Effector memory CD8-positive, alpha-beta T cell (primary cell): ENCODE results near the gene MGMT.

Source experiments
- ATAC-seq: fragments of 150-1000 bp; cut with Tn5 transposase; replicated peaks from 2 replicates; pipeline ENCODE4 v1.10.0; 2021; ENCODE audit warnings: mild to moderate bottlenecking, moderate library complexity
- DNase-seq, 3 experiments: peaks; one replicate each; pipeline ENCODE4 v3.0.0; 2021
- H3K27ac Mint-ChIP-seq, 2 donors: one replicate each; pipeline ENCODE4 v1.8.0; 2022; ENCODE audit warnings: mild to moderate bottlenecking in 2 of 2, mixed read lengths in 2 of 2, moderate library complexity in 2 of 2
- H3K27me3 Mint-ChIP-seq, 2 donors: one replicate each; pipeline ENCODE4 v1.8.0; 2022; ENCODE audit warnings: mixed read lengths in 2 of 2
- H3K36me3 Mint-ChIP-seq: one replicate; pipeline ENCODE4 v1.8.0; 2022; ENCODE audit warnings: mild to moderate bottlenecking, moderate library complexity, mixed read lengths; ENCODE audit not compliant: insufficient read depth
- H3K4me1 Mint-ChIP-seq, 2 donors: one replicate each; pipeline ENCODE4 v1.8.0; 2022; ENCODE audit warnings: low read depth in 2 of 2, mixed read lengths in 2 of 2
- H3K4me3 Mint-ChIP-seq, 2 donors: one replicate each; pipeline ENCODE4 v1.8.0; 2022; ENCODE audit warnings: mild to moderate bottlenecking in 2 of 2, mixed read lengths in 2 of 2, moderate library complexity in 2 of 2
- H3K9me3 Mint-ChIP-seq, 2 donors: one replicate each; pipeline ENCODE4 v1.8.0; 2022; ENCODE audit warnings: mixed read lengths in 2 of 2

MGMT gene

DNA sequence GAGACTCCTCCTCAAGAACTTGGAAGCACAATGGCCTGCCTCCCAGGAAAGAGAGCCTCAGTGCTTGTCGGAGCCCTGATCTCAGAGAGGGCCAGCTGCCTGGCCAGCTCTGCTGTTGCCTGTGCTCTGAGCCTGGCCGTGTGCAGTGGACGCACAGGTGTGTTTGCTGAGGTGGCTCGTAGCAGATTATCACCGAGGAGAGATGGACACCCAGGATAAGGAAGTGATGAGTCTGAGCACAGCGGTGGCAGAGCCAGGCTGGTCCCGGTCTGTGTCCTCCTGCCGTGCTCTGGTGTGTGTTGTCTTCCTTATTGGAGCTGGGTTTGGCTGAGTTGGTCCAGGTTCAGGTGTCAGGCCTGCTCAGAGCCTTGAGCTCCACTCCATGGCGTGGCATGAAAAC, 288.6 kb downstream of the MGMT start:
- ATAC-seq: no peak
- Mint-ChIP-seq H3K9me3 (peaks cover 4 to 8% of the 10 kb centered on the region in 2 donors), H3K27ac (no peak overlapping the region), H3K36me3 (no peaks in the 10 kb centered on the region), H3K27me3 (no peaks in the 10 kb centered on the region), H3K4me3 (no peak overlapping the region), H3K4me1 (peaks cover 0 to 4% of the 10 kb centered on the region in 2 donors)
- DNase-seq: no peak

DNA sequence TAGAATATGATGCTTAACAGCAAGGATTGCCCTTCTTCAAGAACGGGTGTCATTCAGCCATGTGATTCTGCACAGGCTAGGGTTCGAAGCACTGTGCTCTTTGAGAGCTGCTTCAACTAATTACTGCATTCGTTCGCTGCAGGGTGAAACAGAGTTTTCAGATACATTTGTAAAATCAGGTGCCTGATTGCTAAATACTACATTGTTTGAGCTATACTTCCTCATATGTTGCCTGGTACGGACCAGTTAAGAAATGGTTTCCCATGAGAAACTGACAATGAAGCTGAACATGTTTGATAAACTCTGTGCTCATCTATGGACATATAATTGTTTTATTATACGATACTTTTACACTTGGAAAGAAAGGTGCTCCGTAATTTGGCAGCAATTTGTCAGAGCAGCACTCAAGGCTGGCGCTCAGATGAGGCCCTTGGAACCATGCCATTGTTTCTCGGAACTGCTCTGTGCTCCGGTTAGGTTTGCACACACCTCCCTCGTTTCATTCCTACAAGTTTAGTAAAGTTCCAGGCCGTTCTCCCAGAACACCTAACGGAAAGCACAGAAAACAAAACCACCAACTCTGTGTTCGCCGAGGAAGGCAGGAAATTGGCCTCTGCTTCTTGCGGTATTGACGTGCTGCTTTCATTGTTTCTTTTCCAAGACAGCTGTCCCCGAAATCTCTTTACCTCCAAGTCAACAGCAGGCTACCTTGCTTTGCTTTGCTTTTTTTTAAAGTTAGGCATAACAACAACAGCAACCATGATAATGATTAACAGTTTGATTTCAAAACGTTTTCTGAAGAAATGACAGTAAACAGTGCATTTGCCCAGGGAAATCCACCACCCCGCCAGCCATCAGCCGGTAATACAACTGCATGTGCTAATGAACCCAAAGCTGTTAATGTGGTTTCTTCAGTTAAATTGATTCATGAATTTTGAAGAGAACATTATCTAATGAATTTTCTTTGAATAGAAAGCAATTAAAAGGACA, 290.2 kb downstream of the MGMT start:
- no peak for DNase-seq

DNA sequence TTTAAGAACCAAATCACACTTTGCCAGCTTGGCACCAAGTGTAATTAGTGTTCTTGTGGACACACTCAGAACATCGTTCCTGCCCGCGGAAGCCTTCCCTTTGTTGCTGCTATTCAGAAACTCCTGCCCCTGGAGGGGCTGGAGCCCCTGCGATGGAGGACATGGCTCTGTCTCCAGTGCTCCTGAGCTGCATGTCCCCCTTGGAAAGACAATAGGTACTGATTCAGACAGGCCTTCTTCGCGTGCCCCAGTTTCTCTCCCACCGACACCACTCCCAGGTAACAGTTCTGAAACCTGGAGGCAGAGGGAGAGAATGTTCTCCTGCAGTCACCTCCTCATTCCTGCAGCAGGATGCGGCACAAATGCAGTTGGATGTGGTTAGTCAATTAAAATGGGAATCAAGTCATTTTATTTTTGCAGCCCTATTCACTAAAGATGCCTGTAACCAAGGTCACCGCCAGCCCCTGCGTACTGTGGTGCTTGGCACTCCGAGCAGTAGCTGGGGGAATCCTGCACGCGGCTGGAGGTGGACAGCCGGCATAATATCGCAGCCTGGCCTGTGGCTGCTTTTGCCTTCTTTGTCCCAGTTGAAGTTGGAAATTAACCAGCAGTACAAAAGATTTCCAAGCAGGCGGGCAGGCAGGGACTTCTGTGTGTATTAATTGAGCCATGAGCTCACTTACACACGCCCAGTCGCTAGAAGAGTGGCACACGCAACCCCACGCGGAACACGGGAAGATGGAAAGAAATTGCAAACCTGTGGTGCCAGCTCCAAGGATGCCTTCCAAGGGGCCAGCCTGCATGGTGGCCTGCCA, 291.4 kb downstream of the MGMT start:
- Mint-ChIP-seq H3K4me1 (peaks cover 0 to 4% of the 10 kb centered on the region in 2 donors), H3K27ac (no peak overlapping the region), H3K36me3 (no peaks in the 10 kb centered on the region), H3K27me3 (no peaks in the 10 kb centered on the region), H3K9me3 (peaks cover 0 to 4% of the 10 kb centered on the region in 2 donors), H3K4me3 (no peak overlapping the region)
- no peak for ATAC-seq
- no peak for DNase-seq

More for the DNA sequence above, 290.2 kb downstream of the MGMT start:
- Mint-ChIP-seq H3K4me1 (peaks cover 0 to 4% of the 10 kb centered on the region in 2 donors), H3K4me3 (no peak overlapping the region), H3K9me3 (peaks cover 4 to 6% of the 10 kb centered on the region in 2 donors), H3K36me3 (no peaks in the 10 kb centered on the region), H3K27ac (no peak overlapping the region), H3K27me3 (no peaks in the 10 kb centered on the region)
- no peak for ATAC-seq

DNA sequence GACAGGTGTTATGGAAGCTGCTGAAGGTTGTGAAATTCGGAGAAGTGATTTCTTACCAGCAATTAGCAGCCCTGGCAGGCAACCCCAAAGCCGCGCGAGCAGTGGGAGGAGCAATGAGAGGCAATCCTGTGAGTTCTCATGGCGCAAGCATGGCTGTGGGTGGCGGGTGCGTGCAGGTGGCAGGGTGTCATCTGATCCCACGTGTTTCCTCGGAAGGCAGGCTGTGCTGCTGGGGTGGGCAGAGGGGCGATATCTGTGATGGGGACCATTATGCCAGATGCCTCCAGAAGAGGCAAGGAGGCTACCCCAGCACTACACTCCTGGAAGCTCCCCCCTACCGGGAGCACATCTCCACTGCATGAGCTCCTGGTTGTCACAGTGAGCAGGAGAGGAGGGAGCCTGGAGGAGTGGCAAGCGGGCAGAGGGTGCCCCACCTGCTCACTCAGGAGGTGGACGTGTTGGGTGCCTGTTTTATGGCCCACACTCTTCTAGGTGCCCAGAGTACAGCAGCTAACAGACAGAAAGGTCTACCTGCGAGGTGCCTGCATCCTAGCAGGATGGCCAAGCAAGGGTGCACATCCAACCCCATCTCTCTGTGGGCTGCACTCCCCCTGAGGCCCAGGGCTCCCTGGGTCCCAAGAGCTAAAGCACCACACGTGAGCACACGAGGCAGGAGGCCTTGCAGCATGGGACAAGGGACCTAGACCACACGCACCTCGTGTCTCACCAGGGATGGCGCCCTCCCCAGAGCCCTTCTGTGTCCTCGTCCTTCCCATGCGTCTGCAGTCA, 292.4 kb downstream of the MGMT start:
- H3K27me3 Mint-ChIP-seq: no peaks in the 10 kb centered on the region
- peaks cover 0 to 4% of the 10 kb centered on the region in 2 donors for H3K4me1 Mint-ChIP-seq
- no peak for ATAC-seq
- peaks cover 0 to under 1% of the 10 kb centered on the region in 2 donors for H3K9me3 Mint-ChIP-seq
- no peak overlapping the region for H3K27ac Mint-ChIP-seq
- H3K36me3 Mint-ChIP-seq: no peaks in the 10 kb centered on the region
- no peak overlapping the region for H3K4me3 Mint-ChIP-seq
- no peak for DNase-seq

DNA sequence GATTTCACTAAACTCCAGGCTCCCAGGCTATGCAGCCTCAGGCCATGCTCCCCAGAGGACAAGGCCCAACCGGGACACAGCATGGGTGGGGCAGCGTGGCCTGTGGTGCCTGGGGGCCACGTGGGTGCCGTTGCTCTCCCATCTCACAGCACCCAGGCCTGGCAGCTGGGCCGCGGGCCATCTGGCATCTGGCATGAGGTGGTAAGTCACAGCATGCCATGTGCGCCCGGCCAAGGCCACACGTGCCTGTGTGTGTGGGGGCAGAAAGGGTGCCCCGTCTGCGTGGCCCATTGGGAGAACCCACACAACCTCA, 292.9 kb downstream of the MGMT start:
- DNase-seq: no peak
- no peaks in the 10 kb centered on the region for H3K9me3 Mint-ChIP-seq
- no peak for ATAC-seq
- H3K27me3 Mint-ChIP-seq: no peaks in the 10 kb centered on the region
- H3K27ac Mint-ChIP-seq: no peak overlapping the region
- no peak overlapping the region for H3K4me3 Mint-ChIP-seq
- H3K36me3 Mint-ChIP-seq: no peaks in the 10 kb centered on the region
- peaks cover 0 to 4% of the 10 kb centered on the region in 2 donors for H3K4me1 Mint-ChIP-seq

DNA sequence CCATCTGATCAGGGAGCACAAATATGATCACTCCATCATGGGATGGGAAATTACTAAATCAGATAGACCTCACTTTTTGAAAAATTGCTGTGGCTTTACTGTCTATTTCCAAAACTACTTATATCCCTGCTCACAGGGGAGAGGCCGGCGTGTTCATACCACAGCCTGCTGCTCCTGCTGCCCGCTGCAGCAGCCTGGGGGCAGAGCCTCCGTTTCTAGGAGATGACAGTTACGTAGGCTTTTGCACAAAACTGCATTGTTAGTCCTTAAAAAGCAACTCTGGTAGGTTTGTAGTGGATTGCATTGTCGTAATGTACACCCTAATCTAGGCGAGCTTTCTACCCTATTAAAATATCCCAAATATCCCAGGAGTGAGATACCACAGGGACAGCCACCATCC, 293.4 kb downstream of the MGMT start:
- Mint-ChIP-seq H3K4me3 (no peak overlapping the region), H3K4me1 (peaks cover 0 to 4% of the 10 kb centered on the region in 2 donors), H3K36me3 (no peaks in the 10 kb centered on the region), H3K9me3 (no peaks in the 10 kb centered on the region), H3K27me3 (no peaks in the 10 kb centered on the region), H3K27ac (no peak overlapping the region)
- DNase-seq (no peak), ATAC-seq (no peak)

DNA sequence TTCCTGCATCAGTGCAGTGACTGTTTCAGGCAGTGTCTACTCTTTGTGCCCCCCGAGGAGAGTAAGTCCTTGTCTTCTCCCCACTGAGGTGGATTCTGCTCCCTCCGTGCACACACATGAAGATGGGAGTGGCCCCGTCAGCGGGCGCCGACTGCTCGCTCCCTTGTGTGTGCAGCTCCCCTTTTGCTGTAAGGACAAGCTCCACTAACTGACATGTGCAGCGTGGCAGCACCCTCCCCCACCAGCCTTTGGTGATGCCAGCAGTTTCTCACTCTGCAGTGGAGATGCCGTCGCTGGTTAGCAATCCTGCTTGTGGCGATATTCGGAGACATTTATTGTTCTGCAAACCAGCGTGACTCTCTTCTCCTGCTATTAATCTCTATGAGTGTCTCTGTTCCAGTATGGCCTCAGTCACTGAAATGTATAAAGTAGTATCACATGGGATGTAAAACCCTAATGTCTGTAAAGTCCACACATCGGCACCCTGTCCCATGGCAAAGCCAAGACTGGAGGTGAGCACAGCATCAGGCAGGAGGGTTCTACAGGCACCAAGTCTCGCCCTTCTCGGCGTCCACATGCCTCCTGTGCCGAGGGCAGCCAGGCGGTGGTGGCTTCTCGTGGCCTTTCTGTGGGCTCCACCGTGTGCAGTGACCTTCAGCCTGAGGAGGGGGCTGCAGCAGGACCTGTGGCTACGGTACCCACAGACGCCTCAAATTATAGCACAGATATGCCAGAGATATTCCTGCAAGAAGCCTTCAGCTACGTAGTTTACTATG, 294.3 kb downstream of the MGMT start:
- no peaks in the 10 kb centered on the region for H3K36me3 Mint-ChIP-seq
- H3K9me3 Mint-ChIP-seq: no peaks in the 10 kb centered on the region
- H3K4me3 Mint-ChIP-seq: no peak overlapping the region
- no peaks in the 10 kb centered on the region for H3K4me1 Mint-ChIP-seq
- H3K27me3 Mint-ChIP-seq: no peaks in the 10 kb centered on the region
- no peak overlapping the region for H3K27ac Mint-ChIP-seq
- no peak for ATAC-seq
- no peak for DNase-seq

DNA sequence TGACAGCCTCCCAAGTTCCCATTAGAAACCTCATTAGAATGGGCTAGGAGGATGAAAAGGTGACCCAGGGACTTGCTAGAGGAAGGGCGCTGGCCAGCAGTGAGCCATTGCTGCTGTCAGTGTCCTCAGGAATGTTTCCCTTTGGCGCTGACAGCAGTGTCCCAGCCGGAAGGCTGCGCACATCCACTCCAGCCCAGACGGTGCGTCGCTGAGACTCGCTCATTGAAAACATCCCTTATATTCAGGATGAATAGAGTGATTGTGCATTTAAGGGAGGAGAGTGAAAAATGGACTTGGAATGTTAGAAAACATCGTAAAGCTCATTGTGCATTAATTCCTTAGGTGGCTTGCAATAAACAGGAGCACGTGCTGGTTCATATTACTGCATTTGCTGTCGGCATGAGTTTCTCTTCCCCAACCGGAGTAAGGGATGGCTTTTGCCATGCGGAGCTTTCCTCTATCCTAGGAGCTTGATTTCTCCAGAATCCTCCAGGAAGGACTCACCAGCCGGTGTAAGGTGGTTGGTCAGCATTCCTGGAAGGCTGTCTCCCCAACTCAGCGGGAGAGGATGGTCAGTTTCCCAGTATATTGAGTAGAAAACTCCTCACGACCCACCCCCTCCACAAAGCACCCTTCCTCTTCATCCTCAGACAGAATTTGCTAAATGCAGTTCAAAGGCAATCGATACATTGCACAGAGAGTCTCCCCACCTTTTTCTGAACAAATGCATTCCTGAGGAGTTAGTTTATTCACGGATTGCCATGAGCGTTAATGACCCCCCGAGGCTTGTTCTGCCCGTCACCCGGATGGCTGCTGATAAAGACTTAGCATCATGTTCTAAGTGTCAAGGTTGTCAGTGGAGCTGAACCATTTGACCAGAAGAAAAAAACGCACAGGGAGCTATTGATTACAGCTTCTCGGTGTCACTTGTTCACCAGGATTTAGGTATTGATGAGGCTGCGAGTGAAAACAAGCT, 295.2 kb downstream of the MGMT start:
- ATAC-seq (no peak), DNase-seq (no peak)
- no peaks in the 10 kb centered on the region for H3K27me3 Mint-ChIP-seq
- no peak overlapping the region for H3K27ac Mint-ChIP-seq
- H3K4me1 Mint-ChIP-seq: no peaks in the 10 kb centered on the region
- no peak overlapping the region for H3K4me3 Mint-ChIP-seq
- H3K9me3 Mint-ChIP-seq: no peaks in the 10 kb centered on the region
- H3K36me3 Mint-ChIP-seq: no peaks in the 10 kb centered on the region

DNA sequence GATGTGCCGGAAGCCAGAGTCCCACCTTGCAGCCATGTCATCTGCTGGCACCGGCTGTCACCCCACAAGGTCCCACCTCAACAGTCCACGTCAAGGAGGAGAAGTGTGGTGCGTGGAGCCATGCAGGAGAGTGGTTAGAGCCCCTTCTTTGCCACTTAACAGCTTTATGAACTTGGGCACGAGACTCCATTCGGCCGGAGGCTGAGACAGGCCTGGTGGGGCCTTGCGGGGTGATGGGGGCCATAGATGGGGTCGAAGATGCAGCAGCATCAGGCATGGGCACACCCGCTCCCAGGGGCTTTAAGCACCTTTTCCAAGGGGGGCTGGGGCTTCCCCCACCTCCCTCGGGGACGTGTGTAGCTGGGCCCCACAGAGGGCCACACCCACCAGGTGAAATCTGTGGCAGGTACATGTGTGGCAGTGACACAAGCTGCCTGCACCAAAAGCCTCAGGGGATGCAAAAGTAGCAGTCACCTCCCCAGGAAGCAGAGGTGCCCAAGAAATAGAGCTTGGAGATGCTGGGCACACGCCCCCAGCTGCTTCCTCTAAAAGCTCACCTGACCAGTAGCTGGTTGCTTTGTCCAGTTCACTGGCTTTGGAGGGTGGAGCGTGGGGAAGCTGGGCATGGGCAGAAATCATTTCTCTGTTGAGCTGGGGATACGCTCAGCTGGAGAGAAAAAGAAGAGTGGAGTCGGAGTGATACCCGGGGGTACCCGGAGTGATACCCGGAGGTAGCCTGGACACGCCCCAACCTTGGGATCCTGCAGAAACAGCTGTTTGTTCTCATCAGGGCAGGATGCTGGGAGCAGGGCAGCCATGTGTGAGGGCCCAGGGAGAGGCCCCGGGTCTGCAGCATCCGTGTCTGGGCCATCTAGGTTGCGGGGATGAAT, 297.2 kb downstream of the MGMT start:
- Mint-ChIP-seq H3K27me3 (no peaks in the 10 kb centered on the region), H3K4me3 (no peak overlapping the region), H3K36me3 (no peaks in the 10 kb centered on the region), H3K27ac (no peak overlapping the region), H3K9me3 (no peaks in the 10 kb centered on the region), H3K4me1 (no peaks in the 10 kb centered on the region)
- ATAC-seq (no peak), DNase-seq (no peak)

DNA sequence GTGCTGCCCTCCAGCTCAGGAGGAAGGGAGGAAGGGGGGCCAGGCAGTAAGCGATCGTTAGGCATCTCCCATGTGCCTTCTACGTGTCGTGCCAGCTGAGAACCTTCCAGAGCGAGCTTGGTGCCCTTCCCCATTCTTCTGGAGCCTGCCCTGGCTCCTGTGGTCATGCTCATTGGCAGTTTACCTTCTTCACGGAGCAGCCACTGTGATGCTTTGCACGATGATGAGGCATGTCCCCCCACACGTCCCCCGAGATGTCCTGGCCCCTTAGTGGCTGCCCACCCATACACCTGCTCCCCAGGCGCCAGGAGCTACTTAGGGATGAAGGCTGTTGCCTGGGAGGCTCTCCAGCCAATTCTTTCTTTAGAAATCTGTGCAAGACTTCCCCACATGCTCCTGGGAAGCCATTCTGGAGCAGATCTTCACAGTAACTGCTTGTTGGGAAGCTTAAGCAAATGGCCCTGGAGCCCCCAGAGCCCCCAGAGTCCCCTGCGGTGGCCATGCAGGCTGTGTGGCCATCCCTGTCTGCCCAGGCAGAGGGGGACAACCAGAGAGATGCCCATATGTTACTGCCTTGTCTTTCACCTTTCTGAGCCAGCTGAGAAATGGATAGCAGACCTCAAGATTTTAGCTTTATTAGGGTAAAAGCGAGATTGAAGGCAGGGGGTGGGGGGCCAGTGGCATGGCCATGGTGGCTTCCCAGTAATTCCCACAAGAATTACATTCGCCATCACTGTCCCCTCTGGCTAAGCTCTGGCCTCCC, 298.0 kb downstream of the MGMT start:
- H3K27me3 Mint-ChIP-seq: no peaks in the 10 kb centered on the region
- H3K4me3 Mint-ChIP-seq: no peak overlapping the region
- H3K4me1 Mint-ChIP-seq: no peaks in the 10 kb centered on the region
- no peaks in the 10 kb centered on the region for H3K9me3 Mint-ChIP-seq
- no peak for ATAC-seq
- DNase-seq: no peak
- no peak overlapping the region for H3K27ac Mint-ChIP-seq
- no peaks in the 10 kb centered on the region for H3K36me3 Mint-ChIP-seq
